ENCODE measurements around the gene FTCD.

DNA sequence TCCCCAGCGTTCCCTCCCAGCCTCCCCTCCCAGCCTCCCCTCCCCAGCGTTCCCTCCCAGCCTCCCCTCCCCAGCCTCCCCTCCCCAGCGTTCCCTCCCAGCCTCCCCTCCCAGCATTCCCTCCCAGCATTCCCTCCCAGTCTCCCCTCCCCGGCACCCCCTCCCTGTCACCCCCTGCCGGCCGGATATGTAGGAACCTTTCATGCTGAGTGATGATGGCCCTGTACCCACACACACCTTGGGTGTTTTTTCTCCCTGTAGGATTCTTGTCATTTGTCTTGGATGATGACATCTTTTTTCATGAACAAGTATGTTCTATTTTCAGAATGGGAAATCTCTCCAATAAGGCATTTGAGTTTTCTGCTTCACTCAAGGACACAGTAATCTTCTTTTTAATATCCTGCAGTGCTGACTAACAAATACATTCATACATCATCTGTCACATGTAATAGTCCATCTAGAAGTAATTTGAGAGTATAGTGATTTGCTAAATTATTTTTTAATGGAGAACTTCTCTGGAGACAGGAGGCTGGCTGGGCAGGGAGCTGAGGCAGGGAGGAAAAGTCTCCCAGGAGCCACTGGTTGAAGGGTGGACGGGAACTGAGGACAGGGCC lies 19.5 kb downstream of the FTCD start:
- no peak for TF ChIP-seq CTCF (IDR thresholded peaks at IDR 0.05)
- TF ChIP-seq POLR2A (IDR thresholded peaks at IDR 0.05), result no peak
